ENCODE measurements around the gene TCF4.

The TCF4 gene

GRCh38 chr18:55458456-55459203, 129.4 kb downstream of the TCF4 start:
- ChIA-PET POLR2A (no interaction called here), CTCF (no interaction called here)
- TF ChIP-seq TARDBP (IDR thresholded peaks at IDR 0.05) (no peak), CTBP1 (IDR thresholded peaks at IDR 0.05; ENCODE audit: borderline replicate concordance) (no peak), NFRKB (IDR thresholded peaks at IDR 0.05) (no peak), LEF1 (IDR thresholded peaks at IDR 0.05; ENCODE audit: borderline replicate concordance) (no peak), PKNOX1 (IDR thresholded peaks at IDR 0.05) (no peak), FOXA1 (IDR thresholded peaks at IDR 0.05) (no peak), SP1 (IDR thresholded peaks at IDR 0.05) (no peak), ZNF384 (IDR thresholded peaks at IDR 0.05) (no peak), FOXM1 (IDR thresholded peaks at IDR 0.05; ENCODE audit: borderline replicate concordance) (no peak), HDGF (IDR thresholded peaks at IDR 0.05; ENCODE audit: borderline replicate concordance) (no peak), BHLHE40 (IDR thresholded peaks at IDR 0.05; ENCODE audit: borderline replicate concordance) (no peak), FOXK2 (IDR thresholded peaks at IDR 0.05) (no peak), ELF4 (IDR thresholded peaks at IDR 0.05) (no peak), ARNT (IDR thresholded peaks at IDR 0.05) (no peak), L3MBTL2 (conservative IDR thresholded peaks at IDR 0.05) (no peak), SUZ12 (IDR thresholded peaks at IDR 0.05) (no peak)
- DNase-seq (ENCODE audit: extremely low spot score) = no peak

- ChIA-PET POLR2A (no interaction called here), CTCF (no interaction called here)
- TF ChIP-seq SUZ12 (IDR thresholded peaks at IDR 0.05) (no peak), ELF4 (IDR thresholded peaks at IDR 0.05) (no peak), SP1 (IDR thresholded peaks at IDR 0.05) (no peak), FOXM1 (IDR thresholded peaks at IDR 0.05; ENCODE audit: borderline replicate concordance) (no peak), CTBP1 (IDR thresholded peaks at IDR 0.05; ENCODE audit: borderline replicate concordance) (no peak), NFRKB (IDR thresholded peaks at IDR 0.05) (no peak), LEF1 (IDR thresholded peaks at IDR 0.05; ENCODE audit: borderline replicate concordance) (no peak), FOXK2 (IDR thresholded peaks at IDR 0.05) (no peak), BHLHE40 (IDR thresholded peaks at IDR 0.05; ENCODE audit: borderline replicate concordance) (no peak), ZNF384 (IDR thresholded peaks at IDR 0.05) (no peak), PKNOX1 (IDR thresholded peaks at IDR 0.05) (no peak), L3MBTL2 (conservative IDR thresholded peaks at IDR 0.05) (no peak), TARDBP (IDR thresholded peaks at IDR 0.05) (no peak)
- DNase-seq (ENCODE audit: extremely low spot score) = no peak
These were observed 131.0 kb downstream of the TCF4 start for GRCh38 chr18:55457028-55457427.

GRCh38 chr18:55455938-55456337, 132.1 kb downstream of the TCF4 start:
- no peak for DNase-seq (ENCODE audit: extremely low spot score)
- POLR2A ChIA-PET = no interaction called here
- no peak for TF ChIP-seq FOXK2 (IDR thresholded peaks at IDR 0.05)
- TF ChIP-seq BHLHE40 (IDR thresholded peaks at IDR 0.05; ENCODE audit: borderline replicate concordance) = no peak
- no peak for TF ChIP-seq SUZ12 (IDR thresholded peaks at IDR 0.05)
- no peak for TF ChIP-seq FOXA1 (IDR thresholded peaks at IDR 0.05)
- TF ChIP-seq ARNT (IDR thresholded peaks at IDR 0.05) = no peak
- TF ChIP-seq HDGF (IDR thresholded peaks at IDR 0.05; ENCODE audit: borderline replicate concordance) = no peak
- TF ChIP-seq ELF4 (IDR thresholded peaks at IDR 0.05) = no peak
- no peak for TF ChIP-seq LEF1 (IDR thresholded peaks at IDR 0.05; ENCODE audit: borderline replicate concordance)
- no peak for TF ChIP-seq L3MBTL2 (conservative IDR thresholded peaks at IDR 0.05)
- TF ChIP-seq FOXM1 (IDR thresholded peaks at IDR 0.05; ENCODE audit: borderline replicate concordance) = no peak
- TF ChIP-seq ZNF384 (IDR thresholded peaks at IDR 0.05) = no peak
- TF ChIP-seq SP1 (IDR thresholded peaks at IDR 0.05) = no peak
- no peak for TF ChIP-seq NFRKB (IDR thresholded peaks at IDR 0.05)
- no peak for TF ChIP-seq PKNOX1 (IDR thresholded peaks at IDR 0.05)
- CTCF ChIA-PET = no interaction called here

- ChIA-PET POLR2A (no interaction called here), CTCF (interaction anchor here (0.6 kb wide), 1 partner anchor 38 kb away, joined by 3 read pairs; no protein-coding TSS in a partner anchor)
- TF ChIP-seq CTBP1 (IDR thresholded peaks at IDR 0.05; ENCODE audit: borderline replicate concordance) (no peak), ZNF384 (IDR thresholded peaks at IDR 0.05) (no peak), SUZ12 (IDR thresholded peaks at IDR 0.05) (no peak), FOXK2 (IDR thresholded peaks at IDR 0.05) (no peak), LEF1 (IDR thresholded peaks at IDR 0.05; ENCODE audit: borderline replicate concordance) (no peak), ARNT (IDR thresholded peaks at IDR 0.05) (no peak), TARDBP (IDR thresholded peaks at IDR 0.05) (no peak), L3MBTL2 (conservative IDR thresholded peaks at IDR 0.05) (no peak), SP1 (IDR thresholded peaks at IDR 0.05) (no peak), PKNOX1 (IDR thresholded peaks at IDR 0.05) (no peak), FOXM1 (IDR thresholded peaks at IDR 0.05; ENCODE audit: borderline replicate concordance) (no peak), FOXA1 (IDR thresholded peaks at IDR 0.05) (no peak), NFRKB (IDR thresholded peaks at IDR 0.05) (no peak), ELF4 (IDR thresholded peaks at IDR 0.05) (no peak), HDGF (IDR thresholded peaks at IDR 0.05; ENCODE audit: borderline replicate concordance) (no peak), BHLHE40 (IDR thresholded peaks at IDR 0.05; ENCODE audit: borderline replicate concordance) (no peak)
- no peak for DNase-seq (ENCODE audit: extremely low spot score)
These were observed 134.8 kb downstream of the TCF4 start for GRCh38 chr18:55453186-55453585.

- POLR2A ChIA-PET = no interaction called here
- TF ChIP-seq FOXK2 (IDR thresholded peaks at IDR 0.05) (no peak), FOXA1 (IDR thresholded peaks at IDR 0.05) (no peak), BHLHE40 (IDR thresholded peaks at IDR 0.05; ENCODE audit: borderline replicate concordance) (no peak), ARNT (IDR thresholded peaks at IDR 0.05) (no peak), L3MBTL2 (conservative IDR thresholded peaks at IDR 0.05) (no peak), CTBP1 (IDR thresholded peaks at IDR 0.05; ENCODE audit: borderline replicate concordance) (no peak), HDGF (IDR thresholded peaks at IDR 0.05; ENCODE audit: borderline replicate concordance) (no peak), SUZ12 (IDR thresholded peaks at IDR 0.05) (no peak), NFRKB (IDR thresholded peaks at IDR 0.05) (no peak), ZNF384 (IDR thresholded peaks at IDR 0.05) (no peak), LEF1 (IDR thresholded peaks at IDR 0.05; ENCODE audit: borderline replicate concordance) (no peak), SP1 (IDR thresholded peaks at IDR 0.05) (no peak), FOXM1 (IDR thresholded peaks at IDR 0.05; ENCODE audit: borderline replicate concordance) (no peak), TARDBP (IDR thresholded peaks at IDR 0.05) (no peak), ELF4 (IDR thresholded peaks at IDR 0.05) (no peak), PKNOX1 (IDR thresholded peaks at IDR 0.05) (no peak)
- no peak for DNase-seq (ENCODE audit: extremely low spot score)
- CTCF ChIA-PET = no interaction called here
These were observed 135.8 kb downstream of the TCF4 start for GRCh38 chr18:55452123-55452611.

All from HEK293T (cell line).